HG03378 (cell line): ENCODE measurements around the gene ACOXL.
"Not testable (repeated sequence)": the region's sequence is repeated elsewhere in the genome, so short reads cannot be mapped to it uniquely, and the experiment has no call there.

ENCODE experiments used
- ATAC-seq: cut with Tn5 transposase; IDR thresholded peaks from one replicate; pipeline ENCODE4 v1.9.1; 2021; ENCODE audit warnings: mild to moderate bottlenecking, moderate library complexity; ENCODE audit not compliant: unreplicated experiment

The ACOXL gene

GRCh38 chr2:111030945-111031344 lies 298.6 kb downstream of the ACOXL start:
- ATAC-seq, result no peak

- ATAC-seq, result no peak
Measured at GRCh38 chr2:111031546-111032478, 299.4 kb downstream of the ACOXL start.

- no peak for ATAC-seq
Measured at GRCh38 chr2:111032721-111033429, 300.5 kb downstream of the ACOXL start.

GRCh38 chr2:111034146-111034545 lies 301.8 kb downstream of the ACOXL start:
- ATAC-seq, result no peak

GRCh38 chr2:111034606-111035005 lies 302.2 kb downstream of the ACOXL start:
- ATAC-seq, result no peak

GRCh38 chr2:111035830-111036441 lies 303.6 kb downstream of the ACOXL start:
- peak; percentile 48 for ATAC-seq

- peak; percentile 52 for ATAC-seq
Measured at GRCh38 chr2:111037128-111037527, 304.8 kb downstream of the ACOXL start.

GRCh38 chr2:111039628-111040383 lies 307.4 kb downstream of the ACOXL start:
- no peak for ATAC-seq

- no peak for ATAC-seq
Measured at GRCh38 chr2:111041398-111042202, 309.2 kb downstream of the ACOXL start.

GRCh38 chr2:111042261-111042660 lies 309.9 kb downstream of the ACOXL start:
- ATAC-seq, result no peak

GRCh38 chr2:111042772-111043771 lies 310.7 kb downstream of the ACOXL start:
- ATAC-seq, result peak; percentile 46

- no peak for ATAC-seq
Measured at GRCh38 chr2:111044066-111044465, 311.7 kb downstream of the ACOXL start.

GRCh38 chr2:111045236-111045635 lies 312.9 kb downstream of the ACOXL start:
- not testable (repeated sequence) for ATAC-seq

- no peak for ATAC-seq
Measured at GRCh38 chr2:111045771-111046444, 313.5 kb downstream of the ACOXL start.

GRCh38 chr2:111046670-111047069 lies 314.3 kb downstream of the ACOXL start:
- ATAC-seq, result no peak

- no peak for ATAC-seq
Measured at GRCh38 chr2:111048856-111049768, 316.7 kb downstream of the ACOXL start.
